NAMALWA (cell line): ENCODE measurements around the gene CABCOCO1.

ENCODE experiments used
- DNase-seq: peaks from one replicate; pipeline ENCODE4 v3.0.0-alpha.2; 2015; ENCODE audit warnings: low spot score

The CABCOCO1 gene

DNA sequence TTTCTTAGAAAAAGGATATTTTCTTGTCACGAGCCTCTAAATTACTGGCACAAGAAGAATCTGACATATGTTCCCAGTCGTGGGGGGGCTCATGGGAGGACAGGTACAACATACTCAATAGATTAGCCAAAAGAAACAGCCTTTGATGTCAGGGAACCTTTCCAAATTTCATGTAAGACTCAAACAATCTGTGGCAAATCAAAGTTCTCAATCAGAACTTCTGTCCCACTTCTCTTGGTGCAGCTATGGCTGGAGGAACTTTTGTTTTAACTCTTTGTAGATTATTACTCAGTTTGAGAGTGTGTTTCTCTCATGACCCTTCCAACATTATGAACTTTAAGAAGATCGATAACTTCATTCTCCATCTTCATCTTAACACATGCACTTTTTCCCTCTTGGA, 124.4 kb downstream of the CABCOCO1 start:
- DNase-seq: no peak

DNA sequence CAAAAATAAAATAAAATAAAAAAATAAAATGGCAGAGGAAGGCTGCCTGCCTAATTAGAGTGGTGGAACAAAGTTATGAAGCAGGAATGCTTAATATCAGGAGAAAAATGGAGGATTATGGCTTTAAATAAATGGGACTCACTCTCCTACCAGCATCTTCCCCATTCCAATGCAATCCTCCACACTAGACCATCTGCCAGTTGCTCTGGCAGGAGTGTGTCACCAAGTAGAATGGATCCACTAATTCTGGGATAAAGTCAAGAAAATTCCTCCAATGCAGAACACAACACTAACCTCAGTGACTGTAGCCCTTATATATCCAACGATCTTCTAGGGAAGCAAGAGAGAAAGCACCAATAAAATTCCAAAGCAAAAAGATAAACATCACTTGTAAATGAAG, 126.3 kb downstream of the CABCOCO1 start:
- no peak for DNase-seq

DNA sequence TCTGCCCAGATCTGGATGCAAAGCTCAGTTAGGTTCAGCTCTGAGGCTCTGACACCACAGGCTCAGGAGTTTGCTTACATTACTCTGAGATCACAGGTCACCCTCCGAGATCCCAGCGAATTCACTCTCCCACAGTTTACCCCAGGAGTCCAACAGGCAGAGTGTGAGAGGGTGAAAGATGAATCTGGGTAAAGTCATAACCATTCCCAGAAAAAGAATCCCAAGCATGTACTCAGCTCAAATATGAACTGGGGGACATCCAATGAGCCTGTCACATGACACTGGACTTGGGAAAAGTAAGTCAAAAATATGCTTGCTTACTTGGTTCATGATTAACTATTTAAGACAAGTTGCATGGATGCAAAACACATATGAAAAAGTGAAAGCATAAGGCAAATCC, 128.5 kb downstream of the CABCOCO1 start:
- DNase-seq: no peak

DNA sequence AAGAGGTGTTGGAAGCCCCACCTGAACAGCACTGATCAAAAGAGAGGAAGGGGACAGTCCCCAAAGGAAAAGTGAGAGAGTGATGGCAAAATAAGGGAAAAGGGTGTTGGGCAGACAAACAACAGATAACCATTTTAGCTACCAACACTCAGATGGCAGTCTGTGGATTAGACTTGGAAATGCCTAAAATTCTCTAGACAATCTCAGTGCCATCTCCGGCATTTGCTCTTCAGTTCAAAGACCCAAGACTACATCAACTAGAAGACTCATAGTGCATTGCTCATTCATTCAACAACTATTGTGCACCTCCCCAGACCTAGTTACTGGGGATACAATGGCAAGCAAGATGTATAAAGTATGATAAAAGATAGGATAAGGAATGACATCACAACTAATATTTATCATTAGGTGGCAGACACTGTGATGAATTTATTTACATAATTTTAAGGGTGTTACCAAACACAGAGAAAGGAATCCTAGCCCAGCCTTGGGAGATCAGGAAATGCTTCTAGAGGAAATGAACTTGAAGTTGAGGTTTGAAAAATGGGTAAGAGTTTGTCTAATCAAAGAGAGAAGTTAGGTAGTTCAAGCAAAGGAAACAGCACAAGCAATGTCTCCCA, 129.5 kb downstream of the CABCOCO1 start:
- DNase-seq: no peak

DNA sequence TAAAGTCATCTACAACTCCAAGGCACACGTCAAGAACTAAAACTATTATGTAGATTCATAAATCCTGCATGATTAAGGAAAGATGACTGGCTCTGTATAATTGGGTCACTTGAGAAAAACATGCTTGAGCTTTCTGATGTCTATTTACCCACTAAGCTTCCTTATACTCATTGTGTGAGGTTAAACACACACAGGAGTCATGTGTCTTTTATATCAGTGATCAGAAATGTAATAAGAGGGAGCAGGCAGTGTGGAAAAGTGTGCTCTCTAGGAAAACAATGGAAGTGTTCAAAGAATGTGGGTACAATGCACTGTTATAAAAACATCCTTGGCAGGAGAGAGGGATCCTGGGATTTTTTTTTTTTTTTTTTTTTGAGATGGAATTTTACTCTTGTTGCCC, 130.2 kb downstream of the CABCOCO1 start:
- no peak for DNase-seq

DNA sequence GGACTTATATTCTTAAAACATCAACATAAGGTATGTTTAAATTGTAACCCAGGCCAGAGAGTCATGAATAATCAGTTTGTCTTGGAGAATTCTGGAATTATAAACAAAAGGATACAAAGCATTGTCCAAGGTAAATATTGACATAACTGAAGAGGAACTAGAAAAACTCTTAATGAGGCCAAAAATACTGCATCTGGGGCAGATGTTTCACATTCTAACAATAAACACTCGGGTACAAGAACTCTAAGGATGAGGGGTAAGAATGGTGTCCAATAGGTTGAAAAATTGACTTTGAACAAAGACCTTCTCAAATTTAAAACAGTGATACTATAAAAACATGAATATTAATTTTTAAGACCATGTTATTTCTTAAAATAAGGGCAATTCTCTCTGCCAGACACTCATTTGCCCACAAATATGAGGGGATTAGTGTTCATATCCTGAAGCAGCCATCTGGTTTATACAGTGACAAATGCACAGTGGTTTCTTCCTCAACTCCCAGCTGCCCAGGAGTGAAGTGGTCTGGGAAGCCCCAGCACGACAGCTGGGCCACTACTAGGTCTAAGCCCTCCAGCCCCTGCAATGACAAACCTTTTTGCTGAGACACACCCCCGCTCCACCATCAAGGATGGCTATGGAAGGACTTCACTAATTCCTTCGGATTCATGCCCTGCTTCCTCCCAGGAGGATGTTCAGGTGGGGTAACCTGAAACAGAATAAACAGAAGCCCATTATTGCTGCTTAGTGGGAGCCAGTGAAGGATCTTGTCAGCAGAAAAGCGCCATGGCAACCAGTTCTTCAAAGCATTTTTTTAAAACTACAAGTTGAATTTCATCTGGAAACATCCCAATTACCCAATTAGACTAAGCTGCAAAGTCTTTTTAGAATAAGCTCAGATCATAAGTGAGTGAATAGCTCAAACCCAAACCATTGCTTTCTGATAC, 131.3 kb downstream of the CABCOCO1 start:
- no peak for DNase-seq

DNA sequence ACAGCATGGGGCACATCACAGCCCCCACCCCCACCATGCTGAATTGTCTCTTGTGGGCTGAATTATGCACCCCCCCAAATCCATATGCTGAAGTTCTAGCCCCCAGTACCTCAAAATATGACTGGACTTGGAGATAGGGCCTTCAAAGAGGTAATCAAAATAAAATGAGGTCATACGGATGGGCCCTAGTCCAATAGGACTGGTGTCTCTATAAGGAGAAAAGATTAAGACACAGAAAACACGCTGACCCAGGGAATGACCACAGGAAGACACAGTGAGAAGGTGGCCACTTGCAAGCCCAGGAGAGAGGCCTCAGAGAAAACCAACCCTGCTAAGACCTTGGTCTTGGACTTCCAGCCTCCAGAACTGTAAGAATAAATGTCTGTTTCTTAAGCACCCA, 132.4 kb downstream of the CABCOCO1 start:
- DNase-seq: no peak

DNA sequence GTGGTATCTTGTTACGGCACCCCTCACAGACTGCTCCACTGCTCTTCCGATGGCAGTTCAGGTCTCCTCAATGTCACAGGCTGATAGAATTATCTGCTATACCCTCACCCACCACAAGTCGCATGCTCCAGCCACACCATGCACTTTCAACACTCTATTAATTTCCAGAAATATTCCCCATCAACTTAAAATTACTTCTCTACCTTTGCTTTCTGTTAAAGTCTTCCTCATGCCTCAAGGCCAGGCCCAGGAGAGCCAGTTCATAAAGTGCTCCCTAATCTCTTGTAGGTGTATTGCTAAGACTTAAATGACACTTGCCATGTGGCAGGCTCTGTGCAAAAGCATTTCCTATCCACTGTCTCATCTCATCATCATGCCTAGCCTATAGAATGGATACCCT, 132.8 kb downstream of the CABCOCO1 start:
- DNase-seq: peak; percentile 14

DNA sequence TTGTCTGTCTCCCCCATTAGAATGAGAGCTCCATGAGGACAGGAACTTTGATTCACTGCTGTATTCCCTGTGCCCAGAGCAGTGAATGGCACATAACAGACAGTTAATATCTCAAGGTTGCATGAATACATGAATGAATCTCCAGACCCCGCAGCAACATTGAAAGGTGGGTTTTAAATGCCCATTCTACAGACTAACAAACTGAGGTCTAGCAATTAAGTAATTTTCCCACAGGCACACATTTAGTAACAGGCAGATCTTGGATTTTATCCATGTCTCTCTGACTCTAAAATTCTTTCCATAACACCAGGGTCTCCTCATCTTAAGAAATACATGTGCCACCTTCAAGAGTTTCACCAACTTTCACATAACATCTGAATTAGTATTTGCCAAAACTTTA, 134.1 kb downstream of the CABCOCO1 start:
- no peak for DNase-seq

DNA sequence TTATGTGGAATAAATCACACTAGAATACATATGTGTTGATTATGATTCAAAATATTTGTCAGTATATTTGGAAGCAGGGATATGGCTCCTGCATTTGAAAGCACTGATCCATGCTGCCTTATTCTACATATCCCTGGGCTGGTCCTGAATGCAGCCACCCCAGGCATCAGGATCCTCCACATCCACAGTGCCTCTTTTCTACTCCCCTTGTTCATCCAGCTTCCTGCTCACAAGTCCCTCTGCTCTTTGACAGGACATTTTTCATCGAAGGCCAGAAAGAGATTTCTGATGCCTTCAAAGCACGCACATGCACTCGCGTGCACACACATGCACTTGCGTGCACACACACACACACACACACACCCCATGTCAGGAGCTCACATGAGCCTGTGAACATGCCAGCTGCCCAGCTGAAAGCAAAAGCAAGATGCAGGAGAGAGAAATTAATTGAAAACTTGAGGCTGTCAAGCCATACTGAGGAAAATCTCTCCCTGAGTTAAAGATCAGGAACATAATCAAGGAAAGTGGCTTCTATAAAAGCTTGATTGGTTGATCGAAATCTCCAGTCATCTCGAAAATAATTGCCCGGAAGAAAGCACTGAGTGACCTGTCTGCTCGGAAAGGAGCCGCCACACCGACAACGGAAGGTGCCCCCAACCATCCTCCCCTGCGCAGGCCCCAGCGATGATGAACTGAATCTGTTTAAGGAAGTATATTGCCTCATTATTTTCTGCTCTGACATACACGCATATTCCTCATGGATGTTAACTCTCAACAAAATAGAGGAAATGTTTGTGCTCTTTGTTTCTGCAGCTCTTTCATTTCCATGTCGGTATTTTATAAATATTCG, 134.8 kb downstream of the CABCOCO1 start:
- DNase-seq: no peak

DNA sequence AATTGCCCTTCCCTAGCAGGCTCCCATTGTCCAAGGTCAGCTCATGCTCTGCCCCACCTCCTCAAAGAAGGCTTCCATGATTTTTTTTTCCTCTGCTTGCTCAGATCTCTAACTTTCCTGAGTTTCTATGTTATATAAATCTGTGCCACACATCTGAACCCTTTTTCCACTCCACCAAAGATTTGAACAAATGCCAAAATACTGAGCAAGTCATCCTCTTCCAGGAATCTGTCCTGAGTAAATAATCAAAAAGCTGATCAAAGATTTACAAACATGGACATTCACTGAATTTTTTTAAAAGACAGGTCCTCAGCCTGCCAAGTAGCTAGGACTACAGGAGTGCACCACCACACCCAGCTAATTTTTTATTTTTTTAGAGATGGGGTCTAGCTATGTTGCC, 136.0 kb downstream of the CABCOCO1 start:
- DNase-seq: no peak

DNA sequence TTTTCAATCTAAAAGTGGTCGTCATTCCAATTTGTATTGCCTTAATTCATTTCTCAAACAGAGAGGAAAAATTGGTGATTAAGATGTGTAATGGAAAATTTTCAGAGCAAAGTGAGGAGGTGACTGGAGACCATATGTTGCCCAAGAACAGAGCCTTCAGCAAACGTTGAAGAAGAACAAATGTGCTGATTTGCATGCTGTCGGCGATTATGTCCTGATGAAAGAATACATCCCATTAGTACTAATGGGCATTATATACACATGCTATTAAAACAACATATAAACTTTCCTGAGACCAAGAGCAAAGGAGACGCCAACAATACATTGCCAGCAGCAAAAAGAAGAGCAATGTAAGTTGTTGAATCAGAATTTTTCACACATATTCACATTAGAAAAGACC, 138.8 kb downstream of the CABCOCO1 start:
- DNase-seq: no peak

DNA sequence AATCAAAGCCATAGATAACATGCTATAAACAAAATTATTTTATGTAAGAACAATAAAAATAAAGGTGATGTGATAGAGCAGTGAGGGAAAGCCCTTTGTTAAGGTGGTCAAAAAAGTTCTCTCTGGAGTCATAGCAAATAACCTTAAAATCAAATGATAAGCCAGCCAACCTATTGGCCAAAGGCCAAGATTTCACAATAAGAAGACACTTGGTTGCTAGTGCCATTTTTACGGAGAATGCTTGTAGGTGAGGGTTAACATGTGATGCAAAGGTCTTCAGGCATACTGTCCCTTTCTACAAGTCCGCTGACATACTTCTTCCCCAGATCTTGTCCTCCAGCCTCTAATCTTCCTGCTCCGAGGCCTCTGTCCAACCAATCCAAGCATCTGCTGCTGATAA, 140.5 kb downstream of the CABCOCO1 start:
- no peak for DNase-seq

DNA sequence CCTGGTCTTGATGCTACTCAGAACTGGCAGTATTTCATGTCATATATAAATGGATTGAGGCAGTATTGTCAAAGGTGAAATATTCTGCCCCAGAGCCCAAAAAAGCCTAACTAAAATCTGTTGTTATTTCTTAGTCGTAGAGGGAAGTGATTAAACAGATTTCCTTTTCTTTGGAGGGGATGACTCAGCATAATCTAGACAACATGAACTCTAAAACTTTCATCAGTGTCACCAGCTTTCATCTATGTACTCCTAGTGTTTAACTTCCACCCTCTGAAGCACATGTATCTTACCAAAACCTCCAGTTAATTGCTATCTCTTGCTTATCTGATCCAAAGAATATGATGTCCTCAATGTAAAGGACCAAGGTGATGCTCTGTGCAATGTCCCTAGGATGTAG, 141.7 kb downstream of the CABCOCO1 start:
- no peak for DNase-seq

DNA sequence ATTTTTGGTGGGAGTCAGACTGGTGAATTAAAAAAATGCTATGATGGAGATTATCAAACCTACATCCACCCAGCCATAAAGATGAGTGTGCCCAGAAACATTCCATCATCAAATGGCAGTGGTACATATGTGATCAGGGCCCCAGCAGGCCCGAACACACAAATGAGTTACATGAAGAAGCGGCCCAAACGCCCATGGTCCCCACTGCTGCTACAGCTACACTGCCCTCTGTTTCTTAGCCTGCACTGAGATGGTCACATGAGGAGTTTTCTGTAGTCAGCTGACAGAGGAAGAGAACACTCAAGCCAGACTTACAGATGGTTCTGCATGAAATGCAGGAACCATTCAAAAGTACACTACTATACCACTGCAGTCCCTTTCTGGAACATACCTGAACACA, 142.4 kb downstream of the CABCOCO1 start:
- no peak for DNase-seq

DNA sequence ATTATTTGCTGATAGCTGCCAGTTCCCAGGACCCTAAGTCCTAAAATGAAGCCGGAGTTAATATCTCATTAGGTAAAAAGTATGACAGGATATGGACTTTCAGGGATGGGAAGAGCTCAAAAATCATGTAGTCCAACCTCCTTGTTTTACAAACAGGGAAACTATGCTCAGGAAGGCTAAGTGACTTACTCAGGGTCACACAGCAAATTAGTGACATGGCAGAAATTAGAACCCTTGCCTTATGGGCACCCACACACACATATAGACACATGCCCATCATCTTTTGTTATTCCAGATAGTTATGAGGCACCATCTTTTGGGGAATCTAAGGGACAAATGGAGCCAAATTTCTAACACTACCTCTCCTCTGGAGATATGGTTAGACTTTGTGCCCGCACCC, 147.5 kb downstream of the CABCOCO1 start:
- no peak for DNase-seq

DNA sequence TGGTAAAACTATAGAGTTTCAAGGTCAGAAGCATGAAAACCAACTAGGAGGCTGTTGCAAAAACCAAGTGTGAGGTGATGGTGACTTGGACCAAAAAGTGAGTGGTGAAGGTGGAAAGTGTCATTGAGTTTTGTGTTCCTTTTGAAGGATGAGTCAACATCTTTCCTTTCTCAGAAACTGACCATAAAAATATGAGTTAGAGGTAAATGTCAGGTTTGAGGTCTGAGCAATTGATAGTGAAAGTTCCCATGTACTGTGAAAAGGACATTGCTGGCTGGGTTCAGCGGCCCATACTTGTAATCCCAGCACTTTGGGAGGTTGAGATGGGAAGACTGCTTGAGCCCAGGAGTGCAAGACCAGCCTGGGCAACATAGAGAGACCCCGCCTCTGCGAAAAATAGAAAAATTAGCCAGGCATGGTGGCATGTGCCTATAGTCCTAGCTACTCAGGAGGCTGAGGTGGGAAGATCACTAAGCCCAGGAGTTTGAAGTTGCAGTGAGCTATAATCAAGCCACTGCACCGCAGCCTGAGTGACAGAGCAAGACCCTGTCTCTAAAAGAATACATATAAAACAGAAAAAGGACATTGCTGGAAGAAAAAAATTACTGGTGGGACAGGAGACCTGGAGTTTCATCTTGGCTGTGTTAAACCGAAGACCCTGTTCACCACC, 149.5 kb downstream of the CABCOCO1 start:
- no peak for DNase-seq

DNA sequence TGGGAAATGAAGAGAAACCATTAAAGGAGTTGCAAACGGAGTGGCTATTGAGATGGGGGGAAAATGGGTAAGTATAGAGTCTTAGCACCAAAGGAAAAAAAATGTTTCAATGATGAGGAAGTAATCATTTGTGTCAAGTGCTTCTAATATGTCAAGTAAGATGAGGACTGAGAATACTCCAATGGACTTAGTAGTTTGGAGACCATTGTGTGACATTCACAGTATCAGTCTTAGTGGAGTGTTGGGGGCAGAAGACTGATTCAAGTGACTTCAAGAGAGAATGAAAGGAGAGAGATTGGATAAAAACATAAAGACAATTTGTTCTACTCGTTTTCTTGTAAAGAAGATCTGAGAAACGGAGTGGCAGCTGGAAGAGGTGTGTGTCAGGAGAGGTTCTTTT, 150.2 kb downstream of the CABCOCO1 start:
- DNase-seq: no peak

DNA sequence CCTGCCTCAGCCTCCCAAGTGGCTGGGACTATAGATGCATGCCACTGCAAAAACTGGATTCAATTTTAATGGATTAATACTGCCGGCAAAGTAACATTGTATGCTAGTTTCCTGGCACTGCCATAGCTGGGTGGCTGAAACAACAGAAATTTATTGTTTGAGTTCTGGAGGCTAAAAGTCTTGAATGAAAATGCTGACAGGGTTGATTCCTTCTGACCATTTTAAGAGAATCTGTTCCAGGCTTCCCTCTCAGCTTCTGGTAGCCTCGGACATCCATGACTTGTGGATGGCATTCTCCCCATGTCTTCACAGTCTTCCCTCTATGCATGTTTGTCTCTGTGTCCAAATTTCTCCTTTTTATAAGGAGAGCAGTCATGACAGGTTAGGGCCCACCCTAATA, 151.4 kb downstream of the CABCOCO1 start:
- DNase-seq: no peak

DNA sequence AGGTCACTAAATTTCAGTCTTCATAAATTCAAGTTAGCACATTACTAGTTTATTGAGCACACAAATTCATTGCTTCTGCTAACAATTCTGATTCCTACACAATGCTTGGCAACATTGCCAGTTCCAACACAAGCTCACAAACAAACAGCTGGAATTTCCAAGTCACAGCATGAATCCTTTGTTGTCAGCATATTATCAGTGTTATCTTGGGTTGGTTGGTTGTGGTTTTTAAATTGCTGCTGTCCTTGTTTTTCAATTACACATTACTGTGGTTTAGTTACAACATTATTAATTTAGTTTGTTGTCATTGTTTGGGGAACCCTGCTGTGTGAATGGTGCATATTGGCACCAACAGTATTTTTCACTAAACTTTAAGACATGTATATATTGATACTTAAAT, 152.8 kb downstream of the CABCOCO1 start:
- no peak for DNase-seq
